GM18505 (cell line): ENCODE data around the gene DNAH6.
"Not testable (repeated sequence)": the region's sequence is repeated elsewhere in the genome, so short reads cannot be mapped to it uniquely, and the experiment has no call there.

Experiments
- ATAC-seq: cut with Tn5 transposase; IDR thresholded peaks from one replicate; pipeline ENCODE4 v1.9.1; 2021; ENCODE audit not compliant: unreplicated experiment
- POLR2A ChIP-seq: IDR thresholded peaks from 4 replicates; pipeline ENCODE4 v1.6.1; 2011; ENCODE audit warnings: borderline replicate concordance; ENCODE audit not compliant: insufficient read depth, insufficient read length; ENCODE audit errors: extremely low read depth

The DNAH6 gene

GRCh38 chr2:84849271-84849952 is 333.1 kb downstream of the DNAH6 start:
- no peak for ATAC-seq
- TF ChIP-seq POLR2A, result no peak

- ATAC-seq, result no peak
- no peak for TF ChIP-seq POLR2A
Measured at GRCh38 chr2:84850471-84850870, 334.2 kb downstream of the DNAH6 start.

- TF ChIP-seq POLR2A, result no peak
- no peak for ATAC-seq
Measured at GRCh38 chr2:84851876-84852275, 335.6 kb downstream of the DNAH6 start.

DNA sequence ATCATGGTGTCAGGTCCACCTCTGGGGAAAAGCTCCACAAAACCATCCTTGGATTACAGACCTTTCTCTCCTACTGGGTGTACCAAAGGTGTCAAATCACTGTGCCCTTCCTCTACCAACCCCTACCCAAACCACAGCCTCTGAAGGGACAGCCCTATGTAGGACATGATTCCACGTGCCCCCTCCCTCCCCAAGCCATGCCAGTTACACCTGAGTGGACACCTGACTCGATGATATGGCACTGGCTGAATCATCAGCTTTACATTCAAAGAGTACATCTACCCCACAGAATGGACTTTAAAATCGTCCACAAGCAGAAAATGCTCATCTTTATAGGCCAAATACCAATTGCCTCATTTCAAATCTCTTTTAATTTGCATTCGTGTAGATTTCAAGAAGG is 338.6 kb downstream of the DNAH6 start:
- no peak for TF ChIP-seq POLR2A
- ATAC-seq, result no peak

GRCh38 chr2:84855731-84856130 is 339.4 kb downstream of the DNAH6 start:
- no peak for ATAC-seq
- no peak for TF ChIP-seq POLR2A

GRCh38 chr2:84856787-84857186 is 340.5 kb downstream of the DNAH6 start:
- ATAC-seq, result no peak
- no peak for TF ChIP-seq POLR2A

GRCh38 chr2:84857566-84857965 is 341.3 kb downstream of the DNAH6 start:
- no peak for TF ChIP-seq POLR2A
- ATAC-seq, result no peak

GRCh38 chr2:84858123-84858522 is 341.8 kb downstream of the DNAH6 start:
- ATAC-seq, result no peak
- no peak for TF ChIP-seq POLR2A

DNA sequence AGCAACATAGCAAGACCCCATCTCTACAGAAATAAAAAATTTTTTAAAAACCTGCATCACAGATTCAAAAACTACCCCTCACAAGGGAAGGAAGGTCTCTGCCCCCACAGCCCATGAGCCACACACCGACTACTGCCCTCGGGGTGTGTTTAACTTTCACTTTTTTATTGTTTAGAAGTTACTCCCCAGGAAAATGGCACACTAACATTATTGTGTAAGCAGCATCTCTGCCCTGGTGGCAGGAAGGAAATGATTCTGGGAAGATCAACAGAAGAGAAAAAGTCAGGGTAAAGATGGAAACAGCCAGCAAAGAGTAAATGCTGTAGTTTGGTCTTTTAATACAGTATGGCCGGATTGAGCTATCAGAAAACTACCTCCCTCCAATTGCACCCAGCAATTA is 342.6 kb downstream of the DNAH6 start:
- no peak for TF ChIP-seq POLR2A
- no peak for ATAC-seq

DNA sequence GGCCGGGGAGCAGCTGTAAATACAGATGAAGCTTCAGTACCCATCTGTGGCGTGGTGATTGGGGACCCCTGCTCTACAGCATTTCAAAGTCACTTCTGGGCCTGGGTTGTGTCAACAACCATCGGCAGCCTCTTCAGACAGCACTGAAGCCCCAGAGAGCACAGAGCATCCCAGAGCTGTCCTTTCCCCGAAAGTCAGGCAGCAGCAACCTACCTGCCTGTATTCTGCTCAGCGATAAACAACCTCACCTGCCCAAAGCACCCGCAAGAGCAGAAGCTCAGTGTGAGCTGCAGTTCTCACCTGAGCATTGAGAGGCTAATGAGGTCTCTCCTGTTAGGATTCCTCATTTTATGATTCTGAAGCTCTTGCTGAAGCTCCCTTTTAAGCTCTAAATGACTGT is 345.2 kb downstream of the DNAH6 start:
- no peak for ATAC-seq
- TF ChIP-seq POLR2A, result no peak

DNA sequence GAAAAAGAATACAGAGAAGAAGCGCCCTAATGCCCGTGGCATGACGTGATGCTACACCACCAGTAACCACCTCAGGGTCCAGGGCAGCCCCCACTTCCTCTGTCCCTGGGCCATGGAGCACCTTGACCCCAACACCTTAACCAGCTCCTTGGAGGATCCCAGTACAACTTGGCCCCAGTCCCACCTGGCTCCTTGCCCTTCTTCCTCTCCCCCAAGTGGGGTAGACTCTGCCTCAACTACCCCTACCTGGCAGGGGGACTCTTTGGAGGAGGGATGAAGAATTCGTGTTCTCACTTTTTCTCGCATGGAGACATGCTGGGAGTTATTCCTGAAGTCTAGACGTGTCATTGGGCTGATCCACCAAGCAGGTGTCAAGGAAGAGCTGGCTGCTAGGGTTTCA is 345.7 kb downstream of the DNAH6 start:
- ATAC-seq, result no peak
- TF ChIP-seq POLR2A, result no peak

DNA sequence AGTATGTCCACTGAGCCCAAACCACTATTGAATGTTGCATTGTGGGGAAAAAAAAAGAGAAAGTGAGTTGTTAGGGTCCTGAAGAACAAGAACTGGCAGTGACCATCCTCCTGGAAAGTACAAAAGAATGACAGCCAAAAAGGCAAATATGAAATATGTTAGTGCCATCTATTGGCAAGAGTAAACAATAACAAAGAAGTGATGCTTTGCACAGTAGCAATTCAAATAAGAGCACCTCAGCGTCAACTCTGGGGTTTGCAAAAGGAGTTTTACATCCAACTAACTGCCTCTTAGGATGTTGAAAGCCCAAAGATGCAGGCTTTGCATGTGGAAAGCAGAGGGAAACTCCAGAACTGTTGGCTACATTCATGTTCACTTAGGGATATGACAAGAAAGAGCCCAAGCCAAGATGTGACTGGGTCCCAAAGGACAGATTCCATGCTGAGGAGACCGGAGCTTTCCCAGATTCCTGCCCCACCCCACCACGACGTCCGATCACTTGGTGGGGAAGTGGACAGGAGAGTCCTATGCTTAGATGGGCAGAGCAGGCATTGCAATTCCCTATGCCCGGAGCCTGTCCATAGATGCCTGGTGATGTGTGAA is 349.0 kb downstream of the DNAH6 start:
- ATAC-seq, result no peak
- no peak for TF ChIP-seq POLR2A

GRCh38 chr2:84866122-84866521 is 349.8 kb downstream of the DNAH6 start:
- ATAC-seq, result no peak
- TF ChIP-seq POLR2A, result no peak

DNA sequence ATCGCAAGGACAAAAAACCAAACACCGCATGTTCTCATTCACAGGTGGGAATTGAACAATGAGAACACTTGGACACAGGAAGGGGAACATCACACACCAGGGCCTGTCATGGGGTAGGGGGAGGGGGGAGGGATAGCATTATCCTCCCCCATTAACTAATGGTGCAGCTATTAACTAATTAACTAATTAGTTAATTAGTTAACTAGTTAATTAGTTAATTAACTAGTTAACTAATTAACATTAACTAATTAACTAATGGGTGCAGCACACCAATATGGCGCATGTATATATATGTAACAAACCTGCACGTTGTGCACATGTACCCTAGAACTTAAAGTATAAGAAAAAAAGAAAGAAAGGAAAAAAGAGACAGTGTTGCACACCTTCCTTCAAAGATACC is 352.0 kb downstream of the DNAH6 start:
- not testable (repeated sequence) for ATAC-seq
